GM19438 (cell line): ENCODE data around the gene SLC35G6.
"Not testable (repeated sequence)": the region's sequence is repeated elsewhere in the genome, so short reads cannot be mapped to it uniquely, and the experiment has no call there.

Experiments used
- ATAC-seq: cut with Tn5 transposase; IDR thresholded peaks from one replicate; pipeline ENCODE4 v1.9.1; 2021; ENCODE audit warnings: low read depth; ENCODE audit not compliant: unreplicated experiment

The SLC35G6 gene

GRCh38 chr17:7459961-7460545, 21.2 kb upstream of the SLC35G6 start:
- no peak for ATAC-seq

GRCh38 chr17:7460850-7461660, 20.2 kb upstream of the SLC35G6 start:
- ATAC-seq, result no peak

GRCh38 chr17:7462474-7463371, 18.5 kb upstream of the SLC35G6 start:
- ATAC-seq, result no peak

GRCh38 chr17:7463372-7463846, 17.8 kb upstream of the SLC35G6 start:
- ATAC-seq, result no peak

GRCh38 chr17:7464081-7464480, 17.2 kb upstream of the SLC35G6 start:
- no peak for ATAC-seq

- ATAC-seq, result no peak
Measured at GRCh38 chr17:7465597-7466275, 15.5 kb upstream of the SLC35G6 start.

- ATAC-seq, result no peak
Measured at GRCh38 chr17:7466318-7466638, 15.0 kb upstream of the SLC35G6 start.

GRCh38 chr17:7466639-7467341, 14.5 kb upstream of the SLC35G6 start:
- no peak for ATAC-seq

- no peak for ATAC-seq
Measured at GRCh38 chr17:7467498-7467897, 13.7 kb upstream of the SLC35G6 start.

GRCh38 chr17:7468290-7468689, 13.0 kb upstream of the SLC35G6 start:
- no peak for ATAC-seq

- ATAC-seq, result no peak
Measured at GRCh38 chr17:7468804-7469389, 12.3 kb upstream of the SLC35G6 start.

GRCh38 chr17:7469843-7470242, 11.4 kb upstream of the SLC35G6 start:
- not testable (repeated sequence) for ATAC-seq

- ATAC-seq, result not testable (repeated sequence)
Measured at GRCh38 chr17:7470457-7470973, 10.7 kb upstream of the SLC35G6 start.

- no peak for ATAC-seq
Measured at GRCh38 chr17:7471729-7472128, 9.5 kb upstream of the SLC35G6 start.

GRCh38 chr17:7474767-7475166, 6.5 kb upstream of the SLC35G6 start:
- ATAC-seq, result not testable (repeated sequence)

GRCh38 chr17:7475764-7476422, 5.4 kb upstream of the SLC35G6 start:
- ATAC-seq, result no peak

- ATAC-seq, result no peak
Measured at GRCh38 chr17:7476494-7476893, 4.8 kb upstream of the SLC35G6 start.

- ATAC-seq, result no peak
Measured at GRCh38 chr17:7476951-7477350, 4.3 kb upstream of the SLC35G6 start.
